ENCODE results near the gene NOVA2.
"Not testable (repeated sequence)": the region's sequence is repeated elsewhere in the genome, so short reads cannot be mapped to it uniquely, and the experiment has no call there.

NOVA2 gene

GRCh38 chr19:45924891-45925447, 48.7 kb downstream of the NOVA2 start:
- no peak for DNase-seq (ENCODE audit: low spot score)

GRCh38 chr19:45922281-45922680, 51.4 kb downstream of the NOVA2 start:
- DNase-seq (ENCODE audit: low spot score), result no peak

- no peak for DNase-seq (ENCODE audit: low spot score)
These were observed 53.2 kb downstream of the NOVA2 start for GRCh38 chr19:45920458-45920857.

DNA sequence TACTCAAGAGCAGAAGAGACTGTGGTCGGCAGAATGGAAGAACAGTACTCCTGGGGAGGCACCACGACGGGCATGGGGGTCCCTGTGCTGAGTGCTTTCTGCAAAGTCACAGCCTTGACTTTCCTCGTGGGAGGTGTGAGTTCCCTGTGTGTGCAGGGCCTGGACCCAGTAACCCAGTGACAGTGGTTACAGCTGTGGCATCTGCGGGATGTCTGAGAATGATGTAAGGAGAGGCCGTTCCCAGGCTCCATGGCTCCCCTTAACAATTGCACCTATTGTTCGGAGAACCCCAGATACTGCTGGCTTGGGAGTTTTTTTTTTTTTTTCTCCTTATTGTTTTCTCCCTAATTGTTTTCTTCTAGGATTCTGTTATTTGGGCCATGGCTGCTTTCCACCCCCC, 54.0 kb downstream of the NOVA2 start:
- DNase-seq (ENCODE audit: low spot score), result no peak

GRCh38 chr19:45918721-45919120, 54.9 kb downstream of the NOVA2 start:
- DNase-seq (ENCODE audit: low spot score), result no peak

- DNase-seq (ENCODE audit: low spot score), result no peak
These were observed 56.1 kb downstream of the NOVA2 start for GRCh38 chr19:45917421-45918091.

- DNase-seq (ENCODE audit: low spot score), result no peak
These were observed 59.5 kb downstream of the NOVA2 start, which contains the start of gene NANOS2 for GRCh38 chr19:45913874-45914830. Gene NANOS2, minus strand, starts transcription at chr19:45914778. Its CDS starts 85 bp downstream, at chr19:45914693.

DNA sequence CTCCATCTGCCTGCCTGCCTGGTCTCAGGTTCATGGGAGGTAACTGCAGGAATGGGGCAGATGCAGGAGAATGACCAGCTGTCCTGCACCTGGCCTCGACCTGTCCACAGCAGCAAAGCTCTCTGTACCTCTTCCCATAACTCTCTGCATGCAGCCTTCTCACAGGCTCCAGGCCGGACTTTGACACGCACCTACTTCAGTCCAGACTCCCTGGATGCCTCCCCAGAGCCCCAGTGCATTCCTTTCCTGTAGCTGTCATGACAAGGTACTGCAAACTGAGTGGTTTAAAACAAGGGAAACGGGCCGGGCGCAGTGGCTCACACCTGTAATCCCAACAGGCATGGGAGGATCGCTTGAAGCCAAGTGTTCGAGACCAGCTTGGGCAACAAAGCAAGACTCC, 62.4 kb downstream of the NOVA2 start:
- DNase-seq (ENCODE audit: low spot score), result no peak

- DNase-seq (ENCODE audit: low spot score), result no peak
These were observed 64.7 kb downstream of the NOVA2 start for GRCh38 chr19:45908956-45909355.

DNA sequence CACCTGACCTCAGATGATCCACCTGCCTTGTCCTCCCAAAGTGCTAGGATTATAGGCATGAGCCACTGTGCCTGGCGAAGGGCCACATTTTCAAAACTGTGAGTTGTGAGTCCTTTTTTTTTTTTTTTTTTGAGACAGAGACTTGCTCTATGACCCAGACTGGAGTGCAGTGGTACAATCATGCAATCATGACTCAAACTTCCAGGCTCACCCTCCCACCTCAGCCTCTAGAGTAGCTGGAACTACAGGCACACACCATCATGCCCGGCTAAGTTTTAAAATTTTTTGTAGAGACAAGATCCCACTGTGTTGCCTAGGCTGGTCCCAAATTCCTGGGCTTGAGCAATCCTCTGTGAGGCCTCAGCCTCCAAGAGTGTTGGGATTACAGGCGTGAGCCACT, 67.4 kb downstream of the NOVA2 start:
- DNase-seq (ENCODE audit: low spot score), result no peak

DNA sequence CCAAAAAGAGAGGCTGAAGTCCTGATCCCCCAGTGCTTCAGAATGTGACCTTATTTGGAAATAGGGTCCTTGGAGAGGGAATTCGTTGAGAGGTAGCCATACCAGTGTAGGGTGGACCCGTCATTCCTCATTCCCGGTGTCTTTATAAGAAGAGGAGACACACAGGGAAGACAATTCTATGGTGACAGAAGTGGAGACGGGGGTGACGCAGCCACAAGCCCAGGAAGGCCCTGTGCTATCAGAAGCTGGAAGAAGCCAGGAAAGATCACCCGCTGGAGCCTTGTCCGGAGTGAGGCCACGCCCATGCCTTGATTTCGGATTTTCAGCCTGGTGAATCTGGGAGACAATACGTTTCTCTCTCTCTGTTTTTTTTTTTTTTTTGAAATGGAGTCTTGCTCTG, 68.7 kb downstream of the NOVA2 start:
- no peak for DNase-seq (ENCODE audit: low spot score)

- DNase-seq (ENCODE audit: low spot score), result peak; percentile 100
These were observed 70.7 kb downstream of the NOVA2 start for GRCh38 chr19:45902651-45903625.

GRCh38 chr19:45901912-45902650, 71.6 kb downstream of the NOVA2 start, which contains the start of gene MYPOP:
Gene MYPOP, minus strand, starts transcription at chr19:45902613. Its CDS starts 840 bp downstream, at chr19:45901773.
- no peak for DNase-seq (ENCODE audit: low spot score)

DNA sequence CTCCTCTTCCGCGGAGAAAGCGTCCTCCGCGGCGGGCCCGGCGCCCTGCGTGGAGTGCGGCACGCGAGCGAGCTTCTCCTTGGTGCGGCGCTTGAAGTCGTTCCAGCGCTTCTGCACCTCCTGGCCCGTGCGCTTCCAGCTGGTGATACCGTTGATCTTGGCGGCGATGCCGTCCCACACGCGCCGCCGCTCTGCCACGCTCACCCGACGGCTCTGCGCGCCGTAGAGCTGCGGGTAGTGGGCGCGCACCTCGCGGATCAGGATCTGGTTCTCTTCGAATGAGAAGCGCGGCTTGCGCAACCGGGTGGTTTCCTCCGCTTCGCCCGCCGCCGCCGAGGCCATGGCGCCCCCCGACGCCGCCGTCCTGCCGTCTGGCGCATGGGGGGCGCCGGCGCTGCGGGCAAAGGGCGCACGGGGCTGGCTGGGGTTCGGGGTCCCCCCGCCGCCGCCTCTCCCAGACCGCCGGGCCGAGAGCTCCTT, 72.2 kb downstream of the NOVA2 start:
- peak; percentile 56 for DNase-seq (ENCODE audit: low spot score)

DNA sequence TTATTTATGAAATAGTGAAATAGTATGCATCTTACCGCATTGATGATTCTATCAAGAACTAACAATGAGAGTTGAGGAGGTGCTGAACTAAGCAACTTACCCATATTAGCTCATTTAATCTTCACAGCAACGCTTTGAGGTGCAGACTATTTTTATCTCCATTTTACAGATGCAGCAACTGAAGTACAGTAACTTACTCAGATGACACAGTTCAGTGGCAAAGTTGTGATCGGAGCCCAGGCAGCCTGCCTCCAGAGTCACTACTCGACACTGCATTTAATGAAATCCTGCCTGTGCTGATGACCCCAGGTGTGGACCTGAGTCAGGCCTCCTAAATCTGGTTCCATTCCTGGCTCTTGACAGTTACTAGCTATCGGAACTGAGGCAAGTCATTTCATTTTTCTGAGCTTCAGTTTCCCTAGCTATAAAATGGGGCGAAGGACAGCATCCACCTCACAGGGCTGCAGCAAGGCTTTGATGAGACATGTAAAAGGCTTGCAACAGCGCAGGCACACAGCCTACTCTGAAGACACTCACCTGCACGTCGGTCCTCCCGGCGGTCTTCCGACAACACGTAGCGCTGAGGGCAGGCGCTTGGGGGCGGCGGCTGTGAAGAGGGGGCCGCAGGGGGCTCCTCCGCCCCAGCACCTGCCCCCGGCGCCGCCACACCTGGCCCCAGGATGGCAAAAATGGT, 72.8 kb downstream of the NOVA2 start:
- no peak for DNase-seq (ENCODE audit: low spot score)

- DNase-seq (ENCODE audit: low spot score), result no peak
These were observed 73.6 kb downstream of the NOVA2 start for GRCh38 chr19:45899919-45900589.

DNA sequence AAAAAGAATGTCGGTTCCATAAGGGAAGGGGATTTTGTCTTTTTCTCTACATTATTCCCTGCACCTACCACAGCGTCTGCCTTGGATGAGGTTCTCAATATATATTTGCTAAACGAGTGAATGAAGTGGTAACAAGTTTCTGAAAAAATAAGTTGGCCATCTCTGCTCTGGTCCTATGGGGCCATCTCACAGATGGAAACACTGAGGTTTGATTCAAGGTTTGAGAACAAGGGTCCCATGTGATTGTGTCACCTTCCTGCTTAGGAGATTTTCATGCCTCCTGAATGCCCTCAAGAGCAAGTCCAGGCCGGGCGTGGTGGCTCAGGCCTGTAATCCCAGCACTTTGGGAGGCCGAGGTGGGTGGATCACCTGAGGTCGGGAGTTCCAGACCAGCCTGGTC, 74.4 kb downstream of the NOVA2 start:
- DNase-seq (ENCODE audit: low spot score), result no peak

DNA sequence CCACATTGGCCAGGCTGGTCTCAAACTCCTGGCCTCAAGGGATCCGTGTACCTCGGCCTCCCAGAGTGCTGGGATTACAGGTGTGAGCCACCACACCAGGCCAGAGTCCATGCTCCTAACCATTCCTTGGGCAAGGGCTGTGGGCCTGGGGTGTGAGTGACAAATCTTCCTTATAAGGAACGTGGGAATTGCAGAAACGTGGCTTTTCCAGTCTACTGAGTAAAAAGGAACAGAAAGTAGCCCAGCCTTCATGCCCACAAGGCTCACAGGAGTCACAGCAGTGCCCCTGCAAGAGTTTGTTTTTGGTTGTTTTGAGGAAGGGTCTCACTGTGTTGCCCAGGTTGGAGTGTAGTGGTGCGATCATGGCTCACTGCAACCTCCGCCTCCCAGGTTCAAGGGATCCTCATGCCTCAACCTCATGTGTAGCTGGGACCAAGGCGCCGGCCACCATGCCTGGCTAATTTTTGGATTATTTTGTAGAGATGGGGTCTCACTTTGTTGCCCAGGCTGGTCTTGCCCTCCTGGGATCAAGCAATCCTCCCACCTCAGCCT, 76.3 kb downstream of the NOVA2 start:
- DNase-seq (ENCODE audit: low spot score), result no peak

- not testable (repeated sequence) for DNase-seq (ENCODE audit: low spot score)
These were observed 77.6 kb downstream of the NOVA2 start for GRCh38 chr19:45895983-45896599.
